GM12801 (cell line): ENCODE data around the gene PDE2A.

Experiments
- TF ChIP-seq, protein P1 (sequence below): IDR thresholded peaks from one replicate; pipeline ENCODE4 v1.5.1; 2011; ENCODE audit warnings: control low read depth; ENCODE audit not compliant: insufficient read length; ENCODE audit errors: extremely low read depth

PDE2A gene

GRCh38 chr11:72541257-72541974 lies 132.8 kb downstream of the PDE2A start:
- TF ChIP-seq, protein P1, sequence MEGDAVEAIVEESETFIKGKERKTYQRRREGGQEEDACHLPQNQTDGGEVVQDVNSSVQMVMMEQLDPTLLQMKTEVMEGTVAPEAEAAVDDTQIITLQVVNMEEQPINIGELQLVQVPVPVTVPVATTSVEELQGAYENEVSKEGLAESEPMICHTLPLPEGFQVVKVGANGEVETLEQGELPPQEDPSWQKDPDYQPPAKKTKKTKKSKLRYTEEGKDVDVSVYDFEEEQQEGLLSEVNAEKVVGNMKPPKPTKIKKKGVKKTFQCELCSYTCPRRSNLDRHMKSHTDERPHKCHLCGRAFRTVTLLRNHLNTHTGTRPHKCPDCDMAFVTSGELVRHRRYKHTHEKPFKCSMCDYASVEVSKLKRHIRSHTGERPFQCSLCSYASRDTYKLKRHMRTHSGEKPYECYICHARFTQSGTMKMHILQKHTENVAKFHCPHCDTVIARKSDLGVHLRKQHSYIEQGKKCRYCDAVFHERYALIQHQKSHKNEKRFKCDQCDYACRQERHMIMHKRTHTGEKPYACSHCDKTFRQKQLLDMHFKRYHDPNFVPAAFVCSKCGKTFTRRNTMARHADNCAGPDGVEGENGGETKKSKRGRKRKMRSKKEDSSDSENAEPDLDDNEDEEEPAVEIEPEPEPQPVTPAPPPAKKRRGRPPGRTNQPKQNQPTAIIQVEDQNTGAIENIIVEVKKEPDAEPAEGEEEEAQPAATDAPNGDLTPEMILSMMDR, result no peak

GRCh38 chr11:72537051-72537450 lies 137.2 kb downstream of the PDE2A start:
- TF ChIP-seq, protein P1, result no peak

DNA sequence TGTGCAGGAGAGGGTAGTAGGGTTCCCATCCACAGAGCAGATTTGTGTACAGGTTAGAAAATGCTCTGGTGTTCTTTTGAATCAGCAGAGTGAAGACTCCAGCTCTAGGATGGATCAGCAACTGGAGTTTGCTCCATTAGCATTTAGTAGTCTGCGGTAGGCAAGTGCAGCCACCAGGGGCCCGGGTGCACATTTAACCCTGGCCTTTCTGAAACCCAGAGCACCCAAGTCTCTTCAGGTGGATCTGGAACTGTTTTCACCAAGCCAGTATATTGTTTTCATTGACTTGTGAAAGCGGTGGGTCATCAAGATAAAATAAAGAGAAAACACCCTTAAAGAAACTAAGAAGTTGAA lies 139.1 kb downstream of the PDE2A start:
- TF ChIP-seq, protein P1, result no peak

DNA sequence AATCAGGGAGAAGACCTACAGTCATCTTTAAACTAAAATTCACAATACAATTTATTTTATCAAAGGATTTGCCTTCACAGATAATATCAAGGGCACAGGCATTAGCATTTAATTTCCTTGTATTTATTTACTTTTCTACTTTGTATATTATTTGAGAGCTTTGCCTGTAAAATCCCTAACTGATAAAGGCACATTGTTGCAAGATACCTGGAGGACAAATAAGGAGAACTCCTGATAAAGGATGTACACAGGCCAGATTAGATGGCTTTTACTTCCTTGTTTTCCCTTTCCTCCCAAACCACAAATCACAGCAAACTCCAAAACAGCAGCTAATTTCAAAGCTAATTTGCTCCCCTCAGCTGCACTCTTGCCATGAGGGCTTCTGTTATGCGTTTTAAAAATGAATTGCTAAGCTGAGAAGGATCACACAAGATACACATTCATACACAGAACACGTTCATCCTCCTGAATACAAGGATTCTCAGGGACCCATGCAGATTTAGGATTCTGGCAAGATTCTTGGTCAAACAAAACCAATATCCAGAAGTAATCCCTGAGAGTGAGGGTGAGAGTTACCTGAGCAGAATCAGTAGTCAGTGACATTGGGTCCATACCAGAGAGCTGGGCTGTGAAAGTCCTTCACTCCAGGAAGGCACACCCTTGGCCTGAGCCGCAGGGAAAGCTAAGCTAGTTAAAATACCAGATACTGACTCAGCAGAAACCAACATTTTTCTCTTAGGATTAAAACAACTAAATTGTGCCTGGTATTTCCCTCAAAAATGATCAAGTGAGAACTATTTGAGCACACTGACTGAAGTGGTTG lies 139.6 kb downstream of the PDE2A start:
- TF ChIP-seq, protein P1, result no peak

DNA sequence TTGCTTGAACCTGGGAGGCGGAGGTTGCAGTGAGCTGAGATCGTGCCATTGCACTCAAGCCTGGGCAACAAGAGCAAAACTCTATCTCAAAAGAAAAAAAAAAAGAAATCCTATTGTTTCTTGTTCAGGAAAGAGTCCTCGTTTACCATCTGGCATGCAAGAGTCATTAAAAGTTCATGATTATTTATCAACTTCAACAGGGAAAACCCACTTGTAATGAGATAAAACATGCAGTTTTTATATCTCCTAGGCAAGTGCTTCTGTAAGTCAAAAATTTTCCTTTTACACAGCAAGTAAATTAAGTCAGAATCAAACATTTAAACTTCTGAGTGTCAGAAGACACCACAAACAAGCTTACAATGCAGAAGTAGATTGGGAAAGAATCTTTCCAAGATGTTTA lies 145.2 kb downstream of the PDE2A start:
- TF ChIP-seq, protein P1, result no peak

DNA sequence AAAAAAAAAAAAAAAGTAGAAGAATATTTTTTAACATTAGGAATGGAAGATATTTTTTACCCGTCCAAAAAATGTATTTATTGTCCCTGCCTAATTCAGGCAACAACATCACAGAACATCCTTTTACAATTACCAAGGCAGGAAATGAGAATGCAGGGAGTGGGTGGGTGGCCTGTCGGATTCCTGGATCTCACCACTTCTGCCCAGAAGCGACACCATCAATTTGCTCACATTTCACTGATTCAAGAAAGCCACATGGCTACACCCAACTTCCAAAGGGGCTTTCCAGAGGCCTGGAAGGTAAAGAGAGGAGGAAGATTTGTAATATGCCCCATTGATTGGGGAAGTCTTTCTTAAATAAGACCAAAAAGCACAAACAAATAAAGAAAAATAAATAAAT lies 146.1 kb downstream of the PDE2A start:
- TF ChIP-seq, protein P1, result no peak
